GDM1 (cell line): ENCODE results near the gene AUTS2.

Experiments
- DNase-seq: peaks from one replicate; lab custom pipeline; 2025; lab: John Stamatoyannopoulos, UW

Gene AUTS2

GRCh38 chr7:69789563-69789962, 191.3 kb downstream of the AUTS2 start:
- no peak for DNase-seq

DNA sequence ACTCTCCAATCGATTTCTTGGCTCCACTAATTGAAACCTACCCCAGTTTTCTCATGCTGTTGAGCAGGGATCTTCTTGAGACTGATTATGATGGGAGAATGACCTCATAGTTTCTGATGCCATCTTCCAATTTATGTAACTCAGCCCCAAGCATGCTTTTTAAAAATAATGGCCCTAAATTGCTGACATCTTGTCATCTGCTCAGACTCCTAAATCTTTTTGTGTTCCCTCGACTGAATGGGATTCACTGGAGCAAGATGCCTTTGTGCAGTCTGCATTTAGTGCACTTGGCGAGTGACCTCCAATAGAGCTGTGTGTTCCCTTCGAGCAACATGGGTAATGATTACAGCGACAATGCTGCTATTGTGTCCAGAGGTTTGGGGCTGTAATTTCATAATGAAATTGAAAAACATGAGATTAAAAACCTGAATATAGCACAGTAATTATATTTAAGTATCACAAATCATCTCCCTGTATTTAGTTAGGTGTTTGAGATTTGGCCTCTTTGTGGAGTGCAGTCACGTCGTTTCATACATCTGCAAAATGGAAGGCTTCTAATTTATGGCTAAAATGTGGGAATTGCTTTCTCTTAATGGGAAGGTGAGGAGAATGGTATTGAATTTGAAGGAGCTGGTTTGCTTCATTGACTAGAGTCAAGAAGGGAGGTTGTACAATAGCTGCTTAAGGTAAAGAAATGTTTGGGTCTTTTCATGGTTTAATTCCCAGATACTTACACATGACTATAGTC, 192.9 kb downstream of the AUTS2 start:
- no peak for DNase-seq

- DNase-seq = no peak
Measured at GRCh38 chr7:69791739-69792138, 193.5 kb downstream of the AUTS2 start.

DNA sequence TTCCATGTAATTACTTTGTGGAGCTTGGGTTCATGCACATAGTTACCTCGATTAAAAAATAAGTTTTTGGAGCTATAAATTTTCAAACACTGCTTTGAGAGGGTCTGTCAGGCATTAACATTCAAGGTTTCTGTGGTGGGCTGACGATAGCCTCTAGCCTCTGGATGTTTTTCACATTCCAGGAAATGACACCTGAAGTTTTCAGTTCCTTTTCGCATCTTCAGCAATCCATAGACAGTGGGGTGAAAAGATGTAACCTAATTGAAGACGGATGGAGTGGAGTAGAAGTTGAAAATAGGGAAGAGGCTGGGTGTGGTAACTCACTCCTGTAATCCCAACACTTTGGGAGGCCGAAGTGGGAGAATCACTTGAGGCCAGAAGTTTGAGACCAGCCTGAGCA, 197.7 kb downstream of the AUTS2 start:
- no peak for DNase-seq

DNA sequence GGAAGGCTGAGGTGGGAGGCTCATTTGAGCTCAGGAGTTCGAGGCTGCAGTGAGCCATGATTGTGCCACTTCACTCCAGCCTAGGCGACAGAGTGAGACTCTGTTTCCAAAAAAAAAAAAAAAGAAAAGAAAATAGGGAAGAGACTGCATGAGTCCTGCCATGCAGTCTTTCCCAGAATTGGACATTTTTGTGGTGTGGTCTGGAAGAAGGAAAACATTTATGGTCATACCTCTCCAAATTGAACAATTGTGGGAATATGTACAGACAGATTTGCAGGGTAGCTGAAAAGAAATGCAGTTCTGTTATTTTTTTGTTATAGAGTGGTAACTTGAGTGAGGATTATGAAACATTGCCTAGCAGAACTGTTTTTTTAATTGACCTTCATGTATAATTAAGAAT, 198.1 kb downstream of the AUTS2 start:
- DNase-seq = no peak

- no peak for DNase-seq
Measured at GRCh38 chr7:69799048-69799697, 200.9 kb downstream of the AUTS2 start.

GRCh38 chr7:69799990-69800389, 201.7 kb downstream of the AUTS2 start:
- no peak for DNase-seq

DNA sequence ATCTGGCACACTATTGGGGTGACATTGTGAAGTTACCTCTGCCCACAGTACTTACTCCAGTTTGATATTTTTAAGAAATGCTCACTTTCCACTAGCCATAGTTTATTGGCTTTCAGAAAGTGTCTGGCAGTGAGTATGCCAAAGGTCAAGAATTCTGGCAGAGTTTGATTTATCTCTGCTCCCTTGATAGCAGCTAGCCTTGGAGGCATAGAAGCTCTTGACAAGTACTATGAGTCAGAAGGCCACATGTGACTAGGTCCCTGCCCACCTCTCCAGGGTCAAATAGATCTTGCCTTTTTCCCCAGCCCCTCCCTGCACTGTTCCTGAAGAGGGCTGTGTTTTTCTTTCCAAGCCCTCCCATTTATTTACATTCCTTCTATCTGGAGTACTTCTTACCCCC, 202.2 kb downstream of the AUTS2 start:
- DNase-seq = no peak

GRCh38 chr7:69801729-69802682, 203.7 kb downstream of the AUTS2 start:
- DNase-seq = no peak

DNA sequence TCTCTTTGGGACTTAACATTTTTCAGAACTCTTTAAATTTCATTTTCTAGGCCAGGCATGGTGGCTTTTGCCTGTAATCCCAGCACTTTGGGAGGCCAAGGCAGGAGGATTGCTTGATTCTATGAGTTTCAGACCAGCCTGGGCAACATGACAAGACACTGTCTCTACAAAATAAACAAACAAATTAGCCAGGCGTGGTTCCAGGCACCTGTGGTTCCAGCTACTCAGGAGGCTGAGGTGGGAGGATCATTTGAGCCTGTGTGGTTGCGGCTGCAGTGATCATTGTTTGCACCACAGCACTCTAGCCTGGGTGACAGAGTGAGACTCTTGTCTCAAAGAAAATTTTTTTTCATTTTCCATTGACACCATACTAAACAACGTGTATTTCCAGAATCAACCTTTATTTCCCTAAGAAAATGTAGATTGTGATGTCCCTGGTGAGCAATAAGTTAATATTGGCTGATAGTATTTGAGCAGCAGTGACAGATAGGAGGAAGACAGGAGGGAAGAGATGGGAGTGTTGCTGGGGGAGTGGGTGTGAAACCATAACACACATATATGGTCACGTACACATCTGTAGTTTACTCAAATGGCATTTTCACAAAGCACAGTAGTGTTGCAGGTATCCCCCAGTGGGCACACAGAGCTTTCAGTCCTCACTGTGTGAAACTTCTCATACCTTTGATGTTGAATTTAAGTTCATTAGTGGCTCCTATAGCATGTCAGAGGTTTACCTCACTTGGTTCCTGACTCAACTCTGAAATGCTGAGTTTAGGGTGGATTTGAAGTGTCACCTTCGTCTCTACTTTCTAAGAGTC, 205.6 kb downstream of the AUTS2 start:
- DNase-seq = no peak

DNA sequence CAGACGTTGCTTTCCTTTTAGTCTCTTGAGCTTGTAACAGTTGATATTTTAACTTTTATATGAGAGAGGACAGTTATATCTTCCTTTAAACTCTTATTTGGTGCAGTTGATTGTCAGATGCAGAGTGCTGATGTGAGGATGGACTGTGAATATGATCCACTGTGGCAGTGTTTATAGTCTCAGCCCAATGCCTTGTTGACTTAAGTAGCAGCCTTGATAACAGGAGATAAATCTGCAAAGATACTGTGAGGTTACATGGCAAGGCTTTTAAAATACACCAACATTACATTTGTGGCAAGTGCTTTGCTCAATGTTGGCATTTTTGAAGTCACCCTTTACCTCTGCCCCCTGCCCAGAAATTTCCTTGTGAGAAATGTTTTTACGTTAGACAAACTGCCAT, 206.7 kb downstream of the AUTS2 start:
- no peak for DNase-seq

- DNase-seq = no peak
Measured at GRCh38 chr7:69808391-69808790, 210.1 kb downstream of the AUTS2 start.

GRCh38 chr7:69811476-69812308, 213.4 kb downstream of the AUTS2 start:
- no peak for DNase-seq

DNA sequence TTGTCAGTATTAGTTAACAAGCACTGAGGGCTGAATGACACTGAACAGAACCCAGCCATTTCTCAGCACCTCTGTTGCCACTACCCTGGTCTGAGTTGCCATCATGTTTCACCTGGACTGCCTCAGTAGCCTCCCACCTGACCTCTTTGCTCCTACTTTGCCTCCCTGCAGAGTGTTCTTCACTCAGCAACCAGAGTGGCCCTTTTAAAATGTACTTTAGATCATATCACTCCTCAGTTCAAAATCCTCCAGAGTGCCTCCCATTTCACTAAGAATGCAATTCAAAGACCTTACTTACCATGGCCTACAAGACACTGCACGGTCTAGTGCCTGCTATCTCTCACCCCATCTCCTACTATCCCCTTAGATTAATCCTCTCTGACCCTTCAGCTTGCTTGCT, 214.5 kb downstream of the AUTS2 start:
- no peak for DNase-seq

DNA sequence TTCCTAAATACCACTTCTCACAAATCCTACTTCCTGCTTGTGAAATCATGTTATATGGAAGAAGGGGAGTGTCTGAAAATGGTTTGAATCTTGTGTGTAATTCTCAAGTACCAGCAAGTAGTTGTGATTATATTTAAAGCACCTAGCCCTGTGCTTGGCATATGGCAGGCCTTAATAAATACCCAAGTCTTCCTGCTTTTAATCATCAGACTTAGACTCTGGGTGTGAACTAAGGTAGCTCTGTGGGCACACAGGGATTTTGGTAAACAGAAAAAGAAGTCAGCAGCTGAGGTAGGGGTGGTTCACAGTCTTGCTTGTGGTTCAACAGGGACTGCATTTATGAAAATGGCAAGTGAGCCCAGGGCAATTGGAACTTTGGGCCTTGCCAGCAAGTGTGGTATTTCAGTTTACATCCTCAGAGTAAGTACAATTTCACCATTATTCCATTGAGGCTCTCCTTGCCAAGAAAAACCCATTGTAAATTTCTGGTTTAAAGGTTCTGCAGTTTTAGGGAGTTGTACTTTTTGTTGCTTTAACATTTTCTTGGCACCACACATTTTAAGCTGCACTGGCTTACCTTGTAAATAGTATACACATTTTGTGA, 215.5 kb downstream of the AUTS2 start:
- no peak for DNase-seq

GRCh38 chr7:69814421-69814962, 216.2 kb downstream of the AUTS2 start:
- DNase-seq = no peak

- no peak for DNase-seq
Measured at GRCh38 chr7:69816501-69816900, 218.2 kb downstream of the AUTS2 start.

DNA sequence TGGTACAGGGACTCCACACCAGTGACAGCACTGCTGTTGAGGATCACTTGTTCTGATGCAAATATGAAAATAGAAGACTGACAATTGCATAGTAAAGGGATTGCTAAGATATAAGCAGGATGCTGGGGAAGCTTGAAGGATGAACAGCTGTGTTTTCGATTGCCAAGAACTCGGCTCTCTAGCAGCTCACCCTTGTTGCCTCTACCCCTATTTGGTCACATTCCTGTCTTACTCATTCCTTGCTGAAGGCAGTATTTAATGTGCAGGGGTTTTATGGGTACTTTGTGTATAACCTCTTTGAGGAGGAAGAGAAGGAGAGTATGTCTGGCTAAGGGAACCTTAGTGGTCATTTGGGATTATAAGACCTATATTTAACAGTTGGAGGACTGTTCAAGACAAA, 218.8 kb downstream of the AUTS2 start:
- no peak for DNase-seq

- no peak for DNase-seq
Measured at GRCh38 chr7:69817841-69818635, 219.8 kb downstream of the AUTS2 start.
